Vagina (tissue), 2 donors: Measurements from ENCODE around the gene PDE10A.

Source experiments
- CTCF ChIP-seq, 3 experiments: fragments of 450-650 bp in 2 of 3; fragments of 200-600 bp in 1 of 3; sonication (generic) in 1 of 3; IDR thresholded peaks; one replicate each; pipeline ENCODE4 v1.5.1; 2017 to 2019; ENCODE audit warnings: antibody characterized with exemption in 3 of 3, mild to moderate bottlenecking in 2 of 3, moderate library complexity in 2 of 3
- POLR2A ChIP-seq, 2 donors: fragments of 450-650 bp; IDR thresholded peaks; one replicate each; pipeline ENCODE4 v1.6.1; 2017; ENCODE audit warnings: antibody characterized with exemption in 2 of 2, mild to moderate bottlenecking in 2 of 2, moderate library complexity in 2 of 2

- TF ChIP-seq CTCF (IDR thresholded peaks at IDR 0.05) = no peak
- TF ChIP-seq POLR2A (IDR thresholded peaks at IDR 0.05) = no peak
These were observed 56.9 kb downstream of the PDE10A start for GRCh38 chr6:165605901-165606739.
